Measurements from ENCODE around the gene RELT.

RELT gene, protein sequence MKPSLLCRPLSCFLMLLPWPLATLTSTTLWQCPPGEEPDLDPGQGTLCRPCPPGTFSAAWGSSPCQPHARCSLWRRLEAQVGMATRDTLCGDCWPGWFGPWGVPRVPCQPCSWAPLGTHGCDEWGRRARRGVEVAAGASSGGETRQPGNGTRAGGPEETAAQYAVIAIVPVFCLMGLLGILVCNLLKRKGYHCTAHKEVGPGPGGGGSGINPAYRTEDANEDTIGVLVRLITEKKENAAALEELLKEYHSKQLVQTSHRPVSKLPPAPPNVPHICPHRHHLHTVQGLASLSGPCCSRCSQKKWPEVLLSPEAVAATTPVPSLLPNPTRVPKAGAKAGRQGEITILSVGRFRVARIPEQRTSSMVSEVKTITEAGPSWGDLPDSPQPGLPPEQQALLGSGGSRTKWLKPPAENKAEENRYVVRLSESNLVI

DNA sequence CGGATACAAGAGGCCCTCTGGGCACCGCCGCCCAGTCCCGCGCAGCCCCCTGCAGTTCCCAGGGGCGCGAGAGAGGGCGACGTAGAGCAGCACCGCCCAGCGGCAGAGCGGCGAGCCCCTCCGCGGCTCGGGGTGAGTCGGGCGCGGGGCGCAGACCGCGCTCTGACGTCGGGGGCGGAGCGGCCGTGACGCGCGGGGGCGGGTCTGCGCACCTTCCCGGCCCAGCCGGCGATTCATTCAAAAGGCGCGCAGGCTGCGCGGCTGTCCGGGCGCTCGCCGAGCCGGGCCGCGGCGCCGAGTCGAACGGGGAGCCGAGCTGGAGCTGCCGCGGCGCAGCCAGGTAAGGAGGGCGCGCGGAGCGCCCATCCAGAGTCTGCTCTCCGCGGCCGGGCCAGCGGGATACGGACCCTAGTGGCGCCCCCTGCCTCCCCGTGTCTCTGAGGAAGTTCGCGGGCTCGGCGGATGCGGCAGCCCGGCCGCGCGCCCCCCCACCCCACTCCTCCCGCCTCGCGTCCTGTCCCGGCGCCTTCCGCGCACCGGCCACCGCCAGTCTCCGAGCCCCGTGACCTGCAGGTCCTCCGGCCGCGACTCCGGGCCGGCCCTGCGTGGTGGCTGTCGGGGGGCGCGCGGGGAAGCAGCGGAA, at the start of gene RELT:
TSS of gene RELT (plus strand) at position 240 of the 643 bp plus-strand sequence. CDS start 12,738 bp downstream, outside the sequence.
- DNase-seq: peak; percentile 77

DNA sequence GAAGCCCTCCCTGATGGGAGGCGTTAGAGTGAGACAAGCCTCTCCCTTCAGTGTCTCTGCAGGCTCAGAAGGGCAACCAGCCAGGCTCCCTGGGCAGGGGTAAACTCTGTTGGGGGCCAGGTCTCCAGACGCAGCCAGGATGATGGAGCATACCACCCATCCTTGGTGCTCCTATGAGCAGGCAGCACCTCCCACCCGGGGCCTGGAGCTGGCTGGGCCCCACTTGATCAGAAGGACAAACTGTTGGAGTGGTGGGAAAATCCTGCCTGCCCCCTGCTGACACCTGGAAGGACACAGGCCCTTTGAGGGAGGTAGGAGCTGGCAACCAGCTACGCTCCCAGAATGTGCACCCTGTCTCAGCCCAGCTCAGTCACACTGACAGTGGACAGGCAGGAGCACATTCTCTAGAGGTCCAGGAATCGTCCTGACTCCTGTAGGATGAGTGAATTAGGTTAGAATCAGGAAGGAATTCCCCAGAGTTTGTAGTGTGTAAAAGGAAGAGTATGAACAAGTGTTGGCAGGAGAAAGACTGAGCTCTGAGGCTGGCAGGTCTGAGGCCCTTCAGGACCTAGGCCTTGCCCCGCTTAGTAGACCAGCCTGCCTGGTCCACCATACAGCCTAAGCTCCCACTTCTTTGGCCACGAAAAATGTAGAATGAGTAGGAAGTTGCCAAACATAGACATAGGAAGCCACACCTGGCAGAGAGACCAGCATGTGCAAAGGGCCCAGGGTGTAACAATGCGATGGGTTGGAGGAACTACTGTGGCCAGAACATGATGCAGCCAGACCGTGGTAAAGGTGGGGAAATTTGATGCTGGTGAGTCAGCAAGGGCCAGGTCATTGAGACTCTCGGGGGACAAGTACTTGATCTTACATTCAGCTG, 49.0 kb upstream of the RELT start:
- DNase-seq: no peak

DNA sequence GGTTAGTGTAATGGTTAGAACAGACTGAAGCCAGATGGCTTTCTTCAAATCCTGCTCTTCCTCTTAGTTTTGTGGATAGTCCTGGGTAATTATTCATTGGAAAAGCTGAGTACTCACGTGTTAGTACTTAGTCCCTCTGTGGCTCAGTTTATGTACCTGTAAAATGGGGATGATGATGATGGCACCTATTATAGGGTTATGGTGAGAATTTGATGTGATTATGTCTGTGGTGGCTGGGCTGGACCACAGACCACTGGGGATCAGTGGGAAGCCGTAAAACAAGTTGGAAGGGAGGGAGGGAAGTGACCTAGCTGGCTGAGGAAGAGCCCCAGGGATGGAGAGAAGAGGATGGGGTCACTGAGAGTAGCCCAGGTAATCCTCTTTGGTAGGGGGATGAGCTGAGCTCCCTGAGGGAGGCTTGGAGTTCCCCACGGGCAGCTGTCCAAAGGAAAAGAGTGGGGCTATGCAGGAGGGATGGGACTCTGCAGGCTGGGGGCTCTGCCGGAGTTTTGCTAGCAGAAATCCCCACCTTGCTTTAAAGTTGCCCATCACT, 48.3 kb upstream of the RELT start:
- DNase-seq: no peak

DNA sequence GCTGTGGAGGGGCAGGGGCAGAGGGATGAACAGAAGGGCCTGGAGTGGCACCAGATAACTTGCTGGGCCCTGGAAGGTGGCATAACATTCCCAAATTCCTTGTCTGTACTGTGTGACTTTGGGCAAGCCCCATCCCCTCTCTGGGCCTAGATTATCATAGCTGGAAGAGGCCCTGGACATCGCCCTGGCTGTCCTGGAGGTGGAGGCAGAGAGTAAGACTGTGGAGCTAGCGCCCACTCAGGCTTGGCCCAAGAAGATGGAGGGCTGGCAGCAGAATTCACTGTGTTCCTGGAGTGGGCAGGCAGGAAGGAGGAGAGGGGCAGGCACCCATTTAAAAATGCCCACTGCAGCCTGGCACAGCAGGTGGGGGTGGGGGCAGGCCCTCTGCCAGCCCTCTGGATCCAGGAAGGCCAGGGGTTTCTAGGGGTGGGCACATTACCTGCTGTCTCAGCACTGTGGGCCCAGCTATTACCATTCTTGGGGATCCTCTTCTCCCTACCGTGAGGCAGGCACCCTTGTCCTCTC, 45.6 kb upstream of the RELT start:
- no peak for DNase-seq

DNA sequence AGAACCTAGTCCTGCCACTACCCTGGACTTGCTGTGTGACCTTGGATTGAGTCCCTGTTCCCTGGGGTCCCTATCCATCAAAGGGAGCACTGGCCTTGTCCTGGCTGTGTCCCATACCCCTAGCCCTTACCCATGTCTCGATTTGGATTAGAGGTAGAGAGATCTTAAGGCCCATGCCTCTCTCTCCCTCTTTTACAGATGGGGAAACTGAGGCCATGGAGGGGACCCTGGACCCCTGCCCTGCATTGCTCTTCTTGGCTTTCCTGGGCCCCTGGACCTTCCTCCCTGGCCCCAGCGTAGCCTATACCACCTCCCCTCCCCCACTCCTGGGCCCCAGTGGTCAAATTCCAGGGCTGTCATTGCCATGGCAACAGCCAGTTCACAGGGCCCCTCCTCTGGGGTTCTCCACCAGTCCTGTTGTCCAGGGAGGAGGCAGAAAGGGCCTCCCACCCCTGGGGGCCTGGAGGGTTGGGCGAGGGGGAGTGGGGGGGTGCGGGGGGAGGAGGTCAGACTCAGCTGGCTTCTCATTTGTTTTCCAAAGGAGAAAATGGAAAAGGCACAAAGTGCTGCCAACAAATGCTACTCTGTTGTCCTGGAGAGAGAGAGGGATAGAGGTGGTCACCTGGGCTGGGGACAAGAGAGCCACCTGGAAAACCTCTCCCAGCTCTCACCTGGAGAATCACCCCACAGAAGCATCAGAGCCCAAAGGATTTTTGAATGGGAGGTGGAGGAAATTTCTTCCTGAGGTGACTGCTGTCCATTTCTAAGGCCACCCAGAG, 44.9 kb upstream of the RELT start:
- no peak for DNase-seq

DNA sequence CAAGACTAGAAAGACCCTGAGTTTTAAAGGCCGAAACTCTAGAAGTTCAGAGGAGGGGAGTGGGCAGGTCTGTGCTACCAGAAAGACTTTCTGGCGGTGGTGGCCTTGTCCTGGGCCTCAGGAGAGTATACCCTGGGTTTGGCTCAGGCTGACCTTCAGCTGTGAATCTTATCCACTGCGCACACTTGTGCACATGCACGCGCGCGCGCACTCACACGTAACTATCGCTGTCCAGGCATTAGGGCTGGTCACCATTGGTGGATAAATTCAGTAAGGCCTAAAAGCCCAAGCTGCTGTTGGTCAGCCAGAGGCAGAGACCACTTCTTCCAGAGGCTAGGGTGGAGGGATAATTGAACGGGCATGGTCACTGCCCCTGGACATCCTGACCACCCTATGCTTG, 43.0 kb upstream of the RELT start:
- no peak for DNase-seq

DNA sequence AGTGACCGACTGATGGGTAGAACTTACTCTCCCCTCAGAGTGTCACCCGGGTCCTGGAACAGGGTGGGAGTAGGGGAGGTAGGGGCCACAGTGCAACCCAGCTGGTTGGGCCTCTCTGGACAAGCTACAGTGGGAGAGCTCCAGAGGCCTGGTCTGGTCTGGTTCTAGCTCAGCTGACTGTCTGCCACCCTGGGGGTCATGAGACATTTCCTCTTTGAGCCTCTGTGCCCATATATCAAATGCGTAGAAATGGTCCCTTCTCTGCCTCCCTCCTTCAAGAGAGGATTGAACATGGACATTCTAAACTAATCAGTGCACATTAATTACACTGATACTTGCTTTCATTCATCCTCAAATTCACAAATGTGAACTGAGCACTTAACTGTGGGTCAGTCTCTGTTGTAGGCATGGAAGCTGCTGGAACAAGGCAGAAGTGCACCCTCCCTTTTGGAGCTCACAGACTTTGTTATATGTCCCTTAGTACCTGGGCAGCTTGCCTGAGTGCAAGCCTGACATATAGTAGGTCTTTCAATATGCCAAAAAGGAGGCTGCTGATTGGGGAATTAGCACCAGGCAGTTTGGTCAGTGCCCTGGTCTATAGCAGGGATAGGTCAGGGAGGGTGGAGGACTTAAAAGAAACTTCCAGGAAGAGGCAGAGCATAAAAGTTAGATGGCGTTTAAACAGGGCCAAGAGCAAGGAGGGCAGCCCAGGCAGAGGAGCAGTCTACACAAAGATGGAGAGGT, 42.4 kb upstream of the RELT start:
- no peak for DNase-seq

DNA sequence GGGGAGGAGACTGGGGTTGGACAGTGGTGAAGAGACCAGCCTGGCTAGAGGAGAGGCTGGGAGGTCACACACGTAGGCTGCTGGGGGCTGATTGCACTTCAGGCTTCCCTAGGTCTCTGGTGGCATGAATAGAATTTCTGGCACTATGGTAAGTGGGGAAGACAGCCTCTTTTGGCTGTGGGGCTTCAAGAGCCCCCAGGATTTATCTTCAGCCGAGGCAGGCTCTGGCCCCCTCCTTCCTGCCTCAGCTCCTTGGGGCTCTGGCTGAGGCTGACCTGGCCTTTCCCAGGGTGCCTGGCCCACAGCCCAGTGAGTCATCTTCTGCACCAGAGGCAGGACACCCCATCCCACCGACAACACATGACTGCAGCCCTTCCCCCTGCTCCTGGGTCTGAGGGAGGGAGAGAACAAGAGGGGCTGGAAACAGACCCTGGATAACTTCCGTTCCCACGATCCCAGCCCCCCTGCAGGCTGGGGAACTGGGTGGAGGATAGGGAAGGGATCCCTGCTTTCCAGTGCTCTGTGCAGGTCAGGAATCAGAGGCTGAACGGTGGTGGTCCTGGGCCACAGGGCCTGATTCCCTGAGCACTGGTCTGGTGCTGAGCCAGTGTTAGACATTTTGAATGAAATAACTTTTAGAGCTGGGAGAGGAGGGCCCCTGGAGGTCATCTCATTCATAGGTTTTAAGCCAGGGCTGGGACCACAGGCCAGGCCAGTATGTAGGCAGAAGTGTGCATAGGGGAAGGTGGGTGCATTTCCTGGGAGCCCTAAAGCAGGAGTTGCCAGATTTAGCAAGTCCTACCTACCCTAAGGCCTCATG, 41.6 kb upstream of the RELT start:
- peak; percentile 47 for DNase-seq

DNA sequence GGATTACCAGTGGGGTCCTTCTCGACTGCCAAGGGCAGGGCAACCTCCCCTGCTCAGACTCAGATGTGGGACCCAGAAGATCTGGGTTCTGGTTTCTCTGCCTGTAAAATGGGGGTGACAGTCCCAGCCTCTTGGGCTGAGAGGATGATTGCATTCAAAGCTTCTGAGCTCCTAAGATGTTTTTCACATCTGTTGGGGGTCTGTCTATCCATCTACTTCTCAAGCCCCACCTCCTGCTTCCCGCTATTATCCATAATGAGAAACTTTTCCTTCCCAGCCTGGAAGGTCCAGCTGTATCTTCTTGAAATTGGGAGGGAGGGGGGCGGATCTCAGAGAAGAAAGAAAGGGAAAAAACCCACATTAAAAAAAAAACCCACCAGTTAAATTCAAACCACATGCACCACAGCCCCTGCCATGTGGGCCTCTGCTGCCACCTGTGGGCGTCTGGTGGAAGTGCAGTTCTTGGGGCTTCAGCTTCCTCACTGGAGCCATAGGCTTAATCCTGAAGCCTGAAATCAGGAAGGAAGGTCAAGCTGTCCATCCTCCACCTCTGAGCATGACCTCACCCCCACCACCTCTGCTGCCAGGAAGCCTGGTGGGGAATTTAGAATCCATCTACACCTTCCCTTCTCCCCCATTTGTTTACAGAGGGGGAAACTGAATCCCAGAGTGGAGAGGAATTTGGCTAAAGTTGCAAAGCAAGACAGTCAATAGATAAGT, 40.8 kb upstream of the RELT start:
- DNase-seq: no peak

DNA sequence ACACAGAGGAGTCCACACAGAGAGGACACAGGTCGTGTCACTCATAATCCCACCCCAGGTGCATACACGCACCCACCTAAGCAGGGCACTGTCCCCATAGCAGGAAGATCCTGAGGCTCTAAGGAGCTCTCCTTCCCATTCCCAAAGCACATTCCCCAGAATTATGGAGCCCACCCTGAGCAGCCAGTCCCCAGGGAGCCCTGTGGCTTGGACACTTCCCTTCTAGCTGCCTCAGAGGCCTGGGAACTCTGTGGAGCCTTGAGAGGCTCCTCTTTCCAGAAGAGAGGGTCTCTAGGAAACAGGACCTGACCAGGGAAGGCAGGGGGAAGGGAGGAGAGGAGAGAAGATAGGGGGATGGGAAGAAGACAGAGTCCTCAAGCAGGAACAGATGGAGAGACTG, 38.4 kb upstream of the RELT start:
- no peak for DNase-seq

DNA sequence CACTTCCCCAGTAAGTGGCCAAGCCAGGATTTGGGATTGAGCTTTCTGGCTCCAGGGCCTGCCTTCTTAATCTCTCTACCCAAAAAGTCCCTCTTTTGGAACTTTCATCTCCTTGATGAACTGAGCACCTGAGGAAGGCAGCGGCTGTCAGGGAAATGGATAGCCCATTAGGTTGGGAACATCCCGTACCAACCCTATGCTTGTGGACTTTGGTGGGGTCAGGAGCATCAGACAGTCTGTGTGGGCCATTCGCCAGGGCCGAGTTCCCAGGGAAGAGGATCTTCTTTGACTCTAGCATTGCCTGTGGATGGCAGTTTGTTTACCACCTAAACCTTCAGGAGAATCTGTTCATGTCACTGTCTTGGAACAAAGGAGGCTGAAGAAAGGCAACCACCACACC, 37.9 kb upstream of the RELT start:
- no peak for DNase-seq

DNA sequence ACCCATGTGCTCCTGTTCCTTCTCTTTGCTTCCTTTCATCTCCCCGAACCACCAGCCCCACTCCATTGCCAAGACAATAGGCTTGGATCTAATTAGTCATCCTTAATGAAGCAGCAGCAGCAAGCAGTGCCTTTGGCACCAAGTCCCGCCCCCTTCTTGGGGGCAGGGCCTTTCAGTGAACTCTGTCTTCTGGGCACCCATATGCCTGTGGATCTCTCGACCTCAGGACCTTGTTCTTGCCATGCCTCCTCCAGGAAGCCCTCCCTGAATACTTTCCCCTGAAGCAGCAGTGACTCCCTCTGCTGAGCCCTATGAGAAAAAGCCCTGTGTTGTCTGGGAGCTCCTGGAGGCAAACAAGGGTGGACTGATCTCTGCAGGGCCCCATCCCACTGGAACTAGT, 36.0 kb upstream of the RELT start:
- no peak for DNase-seq

DNA sequence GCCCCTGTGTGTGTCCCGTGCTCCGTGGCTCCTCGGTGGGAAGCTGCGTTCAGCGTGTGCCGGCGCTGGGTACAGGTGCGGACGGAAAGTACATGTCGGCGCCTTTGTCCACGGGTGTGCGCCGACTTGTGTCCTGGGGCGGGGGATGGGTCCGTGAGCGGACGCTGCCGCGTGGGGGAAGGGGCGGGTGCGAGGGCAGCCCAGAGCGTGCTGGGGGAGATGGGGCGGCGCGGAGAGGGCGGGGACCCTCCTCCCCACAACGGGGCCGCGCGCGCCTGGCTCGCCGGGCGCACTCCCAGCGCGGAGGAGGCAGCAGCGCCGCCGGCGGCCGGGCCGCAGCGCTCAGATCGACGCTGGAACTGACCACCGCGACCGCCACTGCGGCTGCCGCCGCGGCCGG, 33.6 kb upstream of the RELT start:
- no peak for DNase-seq

DNA sequence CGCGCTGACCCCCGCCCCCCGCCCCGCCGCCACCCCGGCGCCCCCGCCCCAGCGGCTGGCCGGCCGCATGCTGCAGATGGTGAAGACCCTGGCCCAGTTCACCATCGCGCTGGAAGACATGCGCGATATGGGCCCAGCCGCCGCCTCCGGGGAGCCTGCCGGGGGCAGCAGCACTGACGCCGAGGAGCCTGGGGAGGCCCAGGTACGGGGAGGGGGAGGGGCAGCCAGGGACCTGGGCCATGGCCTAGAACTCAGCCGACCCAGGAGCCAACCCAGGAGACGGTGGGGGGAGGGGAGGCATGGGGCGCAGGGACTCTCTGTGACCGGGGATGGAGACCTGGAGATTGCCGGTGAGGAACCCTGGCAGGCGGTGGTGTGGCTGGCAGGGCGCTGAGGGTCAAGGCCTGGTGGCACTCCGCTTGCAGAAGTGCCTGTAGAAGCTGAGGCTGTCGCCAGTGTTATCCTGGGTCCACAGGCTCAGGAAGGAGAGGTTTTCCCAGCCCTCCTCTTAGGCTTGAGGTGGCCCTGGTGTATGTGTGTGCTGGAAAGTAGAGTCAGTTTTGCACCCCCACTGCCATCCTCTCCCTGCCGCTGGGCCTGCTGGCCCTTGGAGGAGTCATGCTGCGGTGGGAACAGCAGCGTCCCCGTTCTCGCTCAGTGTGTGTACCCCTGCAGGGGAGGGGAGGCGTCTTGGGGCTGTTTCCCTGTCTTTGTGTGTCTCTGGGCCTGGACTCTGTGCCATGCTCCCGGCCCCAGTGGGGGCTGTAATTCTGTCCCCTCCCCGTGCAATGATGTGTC, 32.9 kb upstream of the RELT start:
- DNase-seq: no peak

DNA sequence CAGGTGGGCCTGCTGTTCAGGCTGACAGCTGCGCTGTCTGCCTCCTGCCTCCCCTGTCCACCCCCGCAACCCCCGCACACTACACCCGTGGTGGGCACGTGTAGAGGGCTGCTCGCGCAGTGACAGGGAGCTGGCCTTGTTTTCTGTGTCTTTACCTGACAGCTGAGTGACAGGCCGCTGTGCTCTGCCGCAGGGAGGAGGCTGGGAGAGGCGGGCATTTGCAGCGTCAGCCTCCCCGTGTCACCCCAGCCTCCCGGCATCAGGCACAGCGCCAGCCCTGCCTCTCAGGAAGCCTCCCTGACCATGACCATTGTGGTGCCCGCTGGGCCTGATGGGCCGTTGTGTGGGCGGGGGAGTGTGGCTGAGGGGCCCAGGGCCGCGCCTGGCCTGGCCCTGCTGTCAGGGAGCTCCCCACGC, 32.0 kb upstream of the RELT start:
- no peak for DNase-seq

DNA sequence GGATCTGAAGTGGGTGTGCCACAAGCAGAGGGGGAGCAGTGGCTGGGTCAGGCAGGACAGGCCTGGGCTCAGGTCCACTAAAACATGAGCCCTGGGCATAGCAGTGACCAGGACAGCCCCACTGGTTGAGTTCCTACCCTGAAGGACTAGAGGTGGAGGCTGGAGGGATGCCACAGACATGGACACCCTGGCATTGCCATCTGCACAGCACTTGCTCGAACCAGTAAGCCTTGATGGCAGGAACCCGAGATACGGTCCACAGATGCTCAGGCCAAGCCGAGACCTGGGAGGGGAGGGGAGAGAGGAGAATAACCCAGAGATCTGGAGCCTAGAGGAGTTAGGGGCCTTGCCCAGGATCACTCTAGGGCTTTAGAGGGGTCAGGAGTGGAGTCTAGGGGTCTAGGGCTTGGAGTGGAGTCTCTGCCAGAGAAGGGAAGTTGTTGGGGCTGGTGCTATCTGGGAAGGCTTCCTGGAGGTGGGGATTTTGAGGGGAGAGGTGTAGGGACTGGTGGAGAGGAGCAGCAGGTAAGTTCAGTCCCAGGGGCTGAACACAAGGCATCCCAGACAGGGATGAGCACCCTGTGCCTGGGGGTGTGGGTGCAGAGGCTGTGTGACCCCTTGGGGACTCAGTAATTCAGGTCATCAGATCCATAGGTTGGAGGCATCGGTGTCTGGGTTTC, 30.6 kb upstream of the RELT start:
- DNase-seq: no peak

DNA sequence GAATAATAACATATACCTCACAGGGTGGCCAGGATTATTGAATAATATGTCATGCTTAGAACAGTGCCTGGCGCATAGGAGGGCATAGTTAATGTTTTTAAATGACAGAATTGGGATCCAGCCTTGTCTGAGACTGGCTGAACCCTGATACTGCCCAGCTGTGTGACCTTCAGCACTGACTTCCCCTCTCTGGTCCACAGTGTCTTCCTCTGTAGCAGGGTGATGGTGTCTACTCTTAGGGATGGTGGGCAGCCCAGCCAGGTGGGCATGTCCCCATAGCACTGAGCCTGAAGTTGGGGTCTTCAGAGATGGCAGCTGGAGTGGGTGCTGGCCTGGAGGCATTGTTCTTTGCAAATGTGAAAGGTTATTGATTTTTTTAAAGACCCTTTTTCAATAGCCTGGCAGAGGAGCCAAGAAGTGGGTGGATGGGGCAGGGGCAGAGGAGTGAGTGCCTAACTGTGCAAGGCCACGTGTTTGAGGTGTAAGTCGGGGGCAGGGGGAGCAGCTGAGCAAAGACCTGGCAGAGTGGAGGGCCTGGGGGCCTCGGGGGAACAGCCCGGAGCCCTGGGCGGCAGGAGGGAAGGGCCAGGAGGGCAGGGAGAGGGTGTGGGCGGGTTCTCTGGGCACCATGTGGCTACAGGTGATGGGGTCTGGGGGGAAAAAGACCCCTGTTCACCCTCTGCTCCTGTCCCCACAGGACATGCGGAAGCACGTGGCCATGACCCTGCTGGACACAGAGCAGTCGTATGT, 29.8 kb upstream of the RELT start:
- DNase-seq: no peak

DNA sequence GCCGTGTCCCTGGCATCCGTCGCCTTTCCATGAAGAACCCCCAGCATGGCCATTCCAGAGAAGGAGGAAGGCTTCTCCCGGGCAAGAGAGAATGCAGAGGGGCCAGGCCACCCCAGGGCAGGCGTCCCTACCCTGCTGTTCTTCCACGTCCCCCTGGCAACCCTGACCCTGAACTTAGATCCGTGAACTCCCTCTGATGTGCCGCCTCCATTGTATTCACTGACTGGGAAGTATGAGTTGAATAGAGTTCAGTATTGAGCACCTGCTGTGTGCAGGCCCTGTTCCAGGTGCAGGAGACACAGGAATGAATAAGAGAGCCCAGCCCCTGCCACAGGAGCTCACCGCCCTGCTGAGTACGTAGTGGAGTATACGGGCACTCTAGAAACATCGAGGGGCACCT, 29.1 kb upstream of the RELT start:
- no peak for DNase-seq
